ENCODE results near the gene CNTLN.

Gene CNTLN

GRCh38 chr9:17138503-17138902 is 3.7 kb downstream of the CNTLN start:
- TF ChIP-seq CTCF (IDR thresholded peaks at IDR 0.05; ENCODE audit: borderline replicate concordance, control extremely low read depth, extremely low read depth, insufficient read depth, missing control alignments), result no peak
- in situ Hi-C loops (cut with MboI; ENCODE audit: low sequenced_read_pairs, unreplicated experiment), result no loop called here
- no peak for DNase-seq (ENCODE audit: low spot score)

GRCh38 chr9:17140418-17140817 is 5.6 kb downstream of the CNTLN start:
- DNase-seq (ENCODE audit: low spot score), result no peak
- TF ChIP-seq CTCF (IDR thresholded peaks at IDR 0.05; ENCODE audit: borderline replicate concordance, control extremely low read depth, extremely low read depth, insufficient read depth, missing control alignments), result no peak
- in situ Hi-C loops (cut with MboI; ENCODE audit: low sequenced_read_pairs, unreplicated experiment), result no loop called here

GRCh38 chr9:17148324-17148723 is 13.5 kb downstream of the CNTLN start:
- in situ Hi-C loops (cut with MboI; ENCODE audit: low sequenced_read_pairs, unreplicated experiment), result no loop called here
- no peak for DNase-seq (ENCODE audit: low spot score)
- no peak for TF ChIP-seq CTCF (IDR thresholded peaks at IDR 0.05; ENCODE audit: borderline replicate concordance, control extremely low read depth, extremely low read depth, insufficient read depth, missing control alignments)

- in situ Hi-C loops (cut with MboI; ENCODE audit: low sequenced_read_pairs, unreplicated experiment), result no loop called here
- TF ChIP-seq CTCF (IDR thresholded peaks at IDR 0.05; ENCODE audit: borderline replicate concordance, control extremely low read depth, extremely low read depth, insufficient read depth, missing control alignments), result no peak
- no peak for DNase-seq (ENCODE audit: low spot score)
These were observed 24.6 kb downstream of the CNTLN start for GRCh38 chr9:17159469-17159868.

- no peak for DNase-seq (ENCODE audit: low spot score)
- in situ Hi-C loops (cut with MboI; ENCODE audit: low sequenced_read_pairs, unreplicated experiment), result no loop called here
- TF ChIP-seq CTCF (IDR thresholded peaks at IDR 0.05; ENCODE audit: borderline replicate concordance, control extremely low read depth, extremely low read depth, insufficient read depth, missing control alignments), result no peak
These were observed 25.5 kb downstream of the CNTLN start for GRCh38 chr9:17160327-17160726.

GRCh38 chr9:17165764-17166163 is 30.9 kb downstream of the CNTLN start:
- no peak for DNase-seq (ENCODE audit: low spot score)
- no peak for TF ChIP-seq CTCF (IDR thresholded peaks at IDR 0.05; ENCODE audit: borderline replicate concordance, control extremely low read depth, extremely low read depth, insufficient read depth, missing control alignments)
- in situ Hi-C loops (cut with MboI; ENCODE audit: low sequenced_read_pairs, unreplicated experiment), result no loop called here

GRCh38 chr9:17166346-17166745 is 31.5 kb downstream of the CNTLN start:
- in situ Hi-C loops (cut with MboI; ENCODE audit: low sequenced_read_pairs, unreplicated experiment), result no loop called here
- TF ChIP-seq CTCF (IDR thresholded peaks at IDR 0.05; ENCODE audit: borderline replicate concordance, control extremely low read depth, extremely low read depth, insufficient read depth, missing control alignments), result no peak

More at GRCh38 chr9:17166346-17166745, 31.5 kb downstream of the CNTLN start:
- no peak for DNase-seq (ENCODE audit: low spot score)

Measured in GM13976 (cell line).